ENCODE results near the gene TCN2. TPM values are rescaled to one million over a fixed set of nuclear protein-coding genes. Genes with fewer than 3 reads are reported as not detected.

Gene TCN2
- total and polyA plus RNA-seq, 2 experiments from 2014 or later, result 4.8 to 5.3 TPM

DNA sequence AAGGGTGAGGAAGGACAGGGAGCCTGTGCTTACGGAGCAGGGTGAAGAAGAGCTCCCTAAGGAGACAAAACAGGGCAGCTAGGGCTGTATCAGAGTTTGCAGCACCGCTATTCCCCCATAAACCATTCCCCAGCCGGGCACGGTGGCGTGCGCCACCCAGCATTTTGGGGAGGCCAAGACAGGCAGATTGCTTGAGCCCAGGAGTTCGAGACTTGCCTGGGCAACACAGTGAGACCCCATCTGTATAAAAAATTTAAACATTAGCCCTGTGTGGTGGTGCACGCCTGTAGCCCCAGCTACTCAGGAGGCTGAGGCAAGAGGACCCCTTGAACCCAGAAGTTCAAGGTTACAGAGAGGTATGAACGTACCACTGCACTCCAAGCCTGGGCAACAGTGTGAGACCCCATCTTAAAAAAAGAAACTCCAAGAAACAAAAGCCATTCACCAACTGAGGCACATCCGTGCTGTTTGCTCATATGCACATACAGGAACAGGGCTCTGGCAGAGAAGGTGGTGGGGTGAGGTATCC lies 37.2 kb upstream of the TCN2 start:
- Histone ChIP-seq H2AFZ (no peak overlapping the region), H3K79me2 (ENCODE audit: insufficient read depth) (no peaks in the 10 kb centered on the region), H3K27ac (no peak overlapping the region), H3K9me3 (ENCODE audit: low read depth) (no peaks in the 10 kb centered on the region), H3K9me2 (ENCODE audit: insufficient read depth) (no peaks in the 10 kb centered on the region), H3F3A (ENCODE audit: insufficient read depth) (no peaks in the 10 kb centered on the region), H3K4me3 (no peak overlapping the region), H3K27me3 (replicated peaks; ENCODE audit: insufficient read depth) (0 out of 2 replicates have a peak, but pooled peaks cover 10% of the 10 kb centered on the region), H3K9ac (no peak overlapping the region), H4K20me1 (ENCODE audit: insufficient read depth) (no peaks in the 10 kb centered on the region), H3K4me1 (ENCODE audit: insufficient read depth) (no peaks in the 10 kb centered on the region), H3K36me3 (ENCODE audit: low read depth) (no peaks in the 10 kb centered on the region), H3K4me2 (ENCODE audit: unreplicated experiment) (no peak overlapping the region)
- 73 to 74% methylated on average over 10 of the region's 10 CpGs for WGBS, 2 experiments (ENCODE audit: low coverage in 1 of 2, low lambda C conversion rate in 2 of 2, missing lambda C conversion rate in 2 of 2)
- no peak for DNase-seq
- in situ Hi-C loops (cut with MboI), result no loop called here
- TF ChIP-seq EZH2 (IDR thresholded peaks at IDR 0.05; ENCODE audit: insufficient read depth, poor library complexity, severe bottlenecking) (no peak), EZH2phosphoT487 (IDR thresholded peaks at IDR 0.05; ENCODE audit: insufficient read depth, low read depth) (no peak)

DNA sequence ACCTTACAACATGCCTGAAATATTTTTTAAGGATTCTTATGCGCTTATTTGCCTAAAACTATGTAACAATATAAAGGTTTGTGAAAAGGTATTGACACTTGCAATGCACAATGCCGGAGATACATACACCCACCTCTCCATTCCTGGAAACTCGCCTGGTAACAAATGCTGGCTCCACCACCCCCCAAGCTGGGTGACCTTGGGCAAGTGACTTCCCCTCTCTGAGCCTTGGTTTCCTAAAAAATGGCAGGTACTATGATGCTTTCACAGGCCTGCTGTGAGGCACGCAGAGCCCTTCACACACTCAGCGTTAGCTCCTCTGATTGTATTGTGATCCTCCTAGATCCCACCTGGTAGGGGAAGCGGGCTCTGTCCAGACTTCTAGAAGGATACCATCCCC lies 34.8 kb upstream of the TCN2 start:
- TF ChIP-seq EZH2phosphoT487 (IDR thresholded peaks at IDR 0.05; ENCODE audit: insufficient read depth, low read depth), result no peak
- TF ChIP-seq EZH2 (IDR thresholded peaks at IDR 0.05; ENCODE audit: insufficient read depth, poor library complexity, severe bottlenecking), result no peak
- H3K4me2 ChIP-seq (ENCODE audit: unreplicated experiment), result no peak overlapping the region
- H3K4me1 ChIP-seq (ENCODE audit: insufficient read depth), result no peaks in the 10 kb centered on the region
- DNase-seq, result no peak
- H3K9ac ChIP-seq, result no peak overlapping the region
- no peaks in the 10 kb centered on the region for H3K36me3 ChIP-seq (ENCODE audit: low read depth)
- H3K9me3 ChIP-seq (ENCODE audit: low read depth), result no peaks in the 10 kb centered on the region
- H3F3A ChIP-seq (ENCODE audit: insufficient read depth), result no peaks in the 10 kb centered on the region
- H3K4me3 ChIP-seq, result no peak overlapping the region
- H3K79me2 ChIP-seq (ENCODE audit: insufficient read depth), result no peaks in the 10 kb centered on the region
- 0 out of 2 replicates have a peak, but pooled peaks cover under 1% of the 10 kb centered on the region for H3K27me3 ChIP-seq (replicated peaks; ENCODE audit: insufficient read depth)
- H2AFZ ChIP-seq, result no peak overlapping the region
- 86% methylated on average over 6 of the region's 6 CpGs for WGBS, 2 experiments (ENCODE audit: low coverage in 1 of 2, low lambda C conversion rate in 2 of 2, missing lambda C conversion rate in 2 of 2)
- in situ Hi-C loops (cut with MboI), result no loop called here
- H3K27ac ChIP-seq, result no peak overlapping the region
- no peaks in the 10 kb centered on the region for H4K20me1 ChIP-seq (ENCODE audit: insufficient read depth)
- H3K9me2 ChIP-seq (ENCODE audit: insufficient read depth), result no peaks in the 10 kb centered on the region

DNA sequence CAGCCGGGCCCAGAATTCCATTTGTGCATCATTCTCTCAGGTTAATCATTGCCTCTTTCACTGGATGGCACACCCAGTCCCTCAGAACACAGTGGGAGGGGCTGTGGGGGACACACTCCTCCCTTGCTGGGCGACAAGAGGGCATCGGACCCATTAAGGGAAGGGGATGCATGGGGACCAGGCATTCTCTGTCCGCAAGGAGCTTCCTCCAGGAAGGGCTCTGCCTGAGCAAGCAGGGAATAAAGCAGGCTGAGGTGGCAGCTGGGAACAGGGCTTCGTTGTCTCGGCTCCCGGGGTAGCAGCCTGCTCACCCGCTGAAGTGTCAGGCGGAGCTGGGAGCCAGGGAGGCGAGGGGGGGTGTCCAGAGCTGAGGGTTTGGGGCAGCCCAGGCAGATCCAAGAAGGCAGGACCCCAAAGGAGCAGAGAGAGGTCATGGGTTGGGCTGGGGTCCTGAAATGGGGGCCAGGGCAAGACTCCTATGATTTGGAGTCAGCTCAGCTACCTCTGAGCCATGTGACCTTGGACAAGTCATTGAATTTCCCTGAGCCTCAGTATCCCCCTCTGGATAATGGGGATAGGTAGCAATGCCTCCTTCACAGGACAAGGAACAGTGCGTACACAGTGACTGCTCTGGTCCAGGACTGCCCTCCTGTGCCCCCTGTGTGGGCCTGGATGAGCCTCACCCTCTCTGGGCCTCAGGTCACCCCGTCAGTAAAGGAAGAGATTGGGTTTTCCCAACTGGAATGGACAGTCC lies 34.0 kb upstream of the TCN2 start:
- no peaks in the 10 kb centered on the region for H3F3A ChIP-seq (ENCODE audit: insufficient read depth)
- H4K20me1 ChIP-seq (ENCODE audit: insufficient read depth), result no peaks in the 10 kb centered on the region
- no peak overlapping the region for H3K27ac ChIP-seq
- H3K9me3 ChIP-seq (ENCODE audit: low read depth), result no peaks in the 10 kb centered on the region
- TF ChIP-seq EZH2phosphoT487 (IDR thresholded peaks at IDR 0.05; ENCODE audit: insufficient read depth, low read depth) (no peak), EZH2 (IDR thresholded peaks at IDR 0.05; ENCODE audit: insufficient read depth, poor library complexity, severe bottlenecking) (no peak)
- H2AFZ ChIP-seq, result no peak overlapping the region
- 14 to 31% methylated on average over 11 to 12 of the region's 12 CpGs for WGBS, 2 experiments (ENCODE audit: low coverage in 1 of 2, low lambda C conversion rate in 2 of 2, missing lambda C conversion rate in 2 of 2)
- H3K9me2 ChIP-seq (ENCODE audit: insufficient read depth), result no peaks in the 10 kb centered on the region
- DNase-seq, result peak; percentile 32
- H3K36me3 ChIP-seq (ENCODE audit: low read depth), result no peaks in the 10 kb centered on the region; the same call in 1 of the 2 replicates
- in situ Hi-C loops (cut with MboI), result no loop called here
- H3K79me2 ChIP-seq (ENCODE audit: insufficient read depth), result no peaks in the 10 kb centered on the region
- H3K9ac ChIP-seq, result no peak overlapping the region
- no peak overlapping the region for H3K4me2 ChIP-seq (ENCODE audit: unreplicated experiment)
- no peak overlapping the region for H3K4me3 ChIP-seq
- no peaks in the 10 kb centered on the region for H3K4me1 ChIP-seq (ENCODE audit: insufficient read depth)
- no peaks in the 10 kb centered on the region for H3K27me3 ChIP-seq (replicated peaks; ENCODE audit: insufficient read depth)

- no peaks in the 10 kb centered on the region for H3K27me3 ChIP-seq (replicated peaks; ENCODE audit: insufficient read depth)
- 49 to 50% methylated on average over 7 of the region's 7 CpGs for WGBS, 2 experiments (ENCODE audit: low coverage in 1 of 2, low lambda C conversion rate in 2 of 2, missing lambda C conversion rate in 2 of 2)
- H3K27ac ChIP-seq, result no peak overlapping the region
- in situ Hi-C loops (cut with MboI), result no loop called here
- no peaks in the 10 kb centered on the region for H3K9me2 ChIP-seq (ENCODE audit: insufficient read depth)
- no peaks in the 10 kb centered on the region; the same call in 1 of the 2 replicates for H3K36me3 ChIP-seq (ENCODE audit: low read depth)
- H3K4me2 ChIP-seq (ENCODE audit: unreplicated experiment), result no peak overlapping the region
- H3K9me3 ChIP-seq (ENCODE audit: low read depth), result no peaks in the 10 kb centered on the region
- no peaks in the 10 kb centered on the region for H3K4me1 ChIP-seq (ENCODE audit: insufficient read depth)
- H3K79me2 ChIP-seq (ENCODE audit: insufficient read depth), result no peaks in the 10 kb centered on the region
- no peak for DNase-seq
- no peak overlapping the region for H2AFZ ChIP-seq
- no peaks in the 10 kb centered on the region for H4K20me1 ChIP-seq (ENCODE audit: insufficient read depth)
- H3K4me3 ChIP-seq, result no peak overlapping the region
- H3K9ac ChIP-seq, result no peak overlapping the region
- H3F3A ChIP-seq (ENCODE audit: insufficient read depth), result no peaks in the 10 kb centered on the region
- TF ChIP-seq EZH2phosphoT487 (IDR thresholded peaks at IDR 0.05; ENCODE audit: insufficient read depth, low read depth) (no peak), EZH2 (IDR thresholded peaks at IDR 0.05; ENCODE audit: insufficient read depth, poor library complexity, severe bottlenecking) (no peak)
Measured at GRCh38 chr22:30573594-30574094, 33.3 kb upstream of the TCN2 start.

All from GM23248 (cell line).